GM23248 (cell line): ENCODE measurements around the gene GADD45GIP1.

Experiments used
- EZH2 ChIP-seq: fragments of 200-600 bp; sonication (generic); IDR thresholded peaks from 2 replicates; pipeline ENCODE4 v1.6.1; 2018; ENCODE audit warnings: antibody characterized with exemption, mild to moderate bottlenecking; ENCODE audit not compliant: insufficient read depth, poor library complexity, severe bottlenecking
- EZH2phosphoT487 ChIP-seq: fragments of 200-600 bp; sonication (generic); IDR thresholded peaks from 2 replicates; pipeline ENCODE4 v1.6.1; 2018; ENCODE audit warnings: antibody characterized with exemption, moderate library complexity, mild to moderate bottlenecking, low read depth; ENCODE audit not compliant: insufficient read depth

DNA sequence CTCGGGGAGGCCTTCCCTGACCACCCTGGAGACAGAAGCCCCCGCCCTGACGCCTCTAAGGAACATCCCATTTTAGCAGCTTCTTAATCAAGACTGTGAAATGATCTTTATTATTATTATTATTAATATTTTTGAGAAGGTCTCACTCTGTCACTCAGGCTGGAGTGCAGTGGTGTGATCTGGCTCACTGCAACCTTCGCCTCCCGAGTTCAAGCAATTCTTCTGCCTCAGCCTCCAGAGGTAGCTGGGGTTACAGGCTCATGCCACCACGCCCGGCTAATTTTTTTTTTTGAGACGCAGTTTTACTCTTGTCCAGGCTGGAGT, 8.8 kb upstream of the GADD45GIP1 start:
- TF ChIP-seq EZH2 (no peak), EZH2phosphoT487 (no peak)
